GM12892 (cell line): ENCODE data around the gene GPHA2. TPM values are rescaled to one million over a fixed set of nuclear protein-coding genes. Genes with fewer than 3 reads are reported as not detected.
"Not testable (repeated sequence)": the region's sequence is repeated elsewhere in the genome, so short reads cannot be mapped to it uniquely, and the experiment has no call there.

Experiments
- DNase-seq: peaks from one replicate; pipeline ENCODE4 v3.0.0; 2011; ENCODE audit not compliant: insufficient read length
- FAIRE-seq: peaks from 2 replicates; lab custom pipeline; 2011; peaks lifted over from hg19 to GRCh38; lab: Jason Lieb, UNC
- POLR2A ChIP-seq: IDR thresholded peaks from 2 replicates; pipeline ENCODE4 v1.6.1; 2011; ENCODE audit warnings: low read depth, low read length, control low read depth
- POLR2AphosphoS5 ChIP-seq: IDR thresholded peaks from 2 replicates; pipeline ENCODE4 v1.6.1; 2011; ENCODE audit warnings: low read depth, low read length, control low read depth
- TAF1 ChIP-seq: IDR thresholded peaks from 2 replicates; pipeline ENCODE4 v1.6.1; 2011; ENCODE audit warnings: low read depth, mild to moderate bottlenecking, control low read depth, low read length, borderline replicate concordance
- polyA plus RNA-seq: library from polyadenylated mRNA; unstranded; fragments of >200 nt; gene quantifications from one replicate; pipeline ENCODE4 v1.2.1, GENCODE V29; 2012; ENCODE audit warnings: missing spikeins, inconsistent platforms; ENCODE audit not compliant: missing spikeins

The GPHA2 gene, protein sequence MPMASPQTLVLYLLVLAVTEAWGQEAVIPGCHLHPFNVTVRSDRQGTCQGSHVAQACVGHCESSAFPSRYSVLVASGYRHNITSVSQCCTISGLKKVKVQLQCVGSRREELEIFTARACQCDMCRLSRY
- polyA plus RNA-seq, result not detected

DNA sequence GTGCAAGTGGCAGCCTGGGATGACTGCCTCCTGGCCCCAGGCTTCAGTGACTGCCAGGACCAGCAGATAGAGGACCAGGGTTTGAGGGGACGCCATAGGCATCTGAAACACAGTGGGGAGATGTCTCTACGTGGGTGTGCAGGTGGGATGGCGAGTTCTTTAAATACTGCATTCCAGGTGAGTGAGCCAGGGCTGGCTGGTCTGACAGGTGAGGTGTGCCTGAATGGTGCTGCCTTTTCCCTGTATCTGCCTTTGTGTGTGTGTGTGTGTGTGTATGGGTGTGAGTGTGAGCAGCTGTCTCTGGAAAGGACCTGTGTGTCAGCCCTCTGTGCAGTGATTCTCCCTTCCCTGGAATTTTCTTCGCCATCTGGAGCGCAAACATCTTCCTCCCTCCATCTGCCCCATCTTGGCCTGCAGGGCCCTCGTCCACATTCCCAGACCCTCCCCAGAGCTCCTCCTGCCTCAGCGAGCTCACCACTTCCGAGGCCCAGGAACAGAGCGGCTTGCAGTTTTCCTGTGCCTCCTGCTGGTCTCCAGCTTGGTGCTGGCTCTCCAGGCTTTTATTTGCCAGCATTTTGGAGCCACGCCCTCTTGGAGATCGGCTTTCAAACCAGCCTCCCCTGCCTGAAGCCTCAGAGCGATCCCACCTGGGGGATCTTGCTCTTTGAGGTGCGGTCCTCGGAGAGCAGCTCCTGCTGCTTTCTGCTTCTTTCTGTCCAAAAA is at the start of gene GPHA2:
TSS of gene GPHA2 (minus strand) at position 535 of the 723 bp plus-strand sequence. CDS start at position 102, 433 bp downstream.
- no peak for FAIRE-seq

DNA sequence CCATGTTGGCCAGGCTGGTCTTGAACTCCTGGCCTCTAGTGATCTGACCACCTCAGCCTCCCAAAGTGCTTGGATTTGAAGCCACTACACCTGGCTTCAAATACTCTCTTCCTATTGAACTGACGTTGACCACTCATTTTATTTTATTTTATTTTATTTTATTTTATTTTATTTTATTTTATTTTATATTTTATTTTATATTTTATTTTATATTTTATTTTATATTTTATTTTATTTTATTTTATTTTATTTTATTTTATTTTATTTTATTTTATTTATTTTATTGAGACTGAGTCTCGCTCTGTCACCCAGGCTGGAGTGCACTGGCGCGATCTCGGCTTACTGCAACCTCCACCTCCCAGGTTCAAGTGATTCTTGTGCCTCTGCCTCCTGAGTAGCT is 47.6 kb upstream of the GPHA2 start:
- not testable (repeated sequence) for DNase-seq, FAIRE-seq

More for the DNA sequence above, at the start of gene GPHA2:
- TF ChIP-seq TAF1 (no peak), POLR2A (no peak), POLR2AphosphoS5 (no peak)
- DNase-seq, result no peak

DNA sequence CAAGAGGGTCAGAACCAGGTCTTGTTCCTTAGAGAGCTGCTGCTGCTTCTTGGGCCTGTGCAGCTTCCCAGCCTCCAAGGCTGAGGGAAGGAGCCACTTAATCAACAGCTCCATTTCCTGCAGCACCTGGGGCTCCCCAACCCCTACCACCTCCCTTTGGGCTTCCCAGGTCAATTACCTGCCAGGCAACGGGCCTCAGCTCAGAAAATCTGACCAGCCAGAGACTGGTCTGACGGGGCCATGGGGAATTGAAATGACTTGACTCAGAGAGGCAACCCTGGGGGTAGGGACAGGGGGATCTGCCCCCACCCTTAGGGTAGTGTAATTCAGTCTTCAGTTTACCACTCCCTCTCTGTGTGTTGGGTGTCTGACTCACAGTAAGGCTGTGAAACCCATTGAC is 41.0 kb upstream of the GPHA2 start:
- FAIRE-seq (no peak), DNase-seq (no peak)
- no peak for TF ChIP-seq POLR2A
- no peak for TF ChIP-seq POLR2AphosphoS5
- TF ChIP-seq TAF1, result no peak

DNA sequence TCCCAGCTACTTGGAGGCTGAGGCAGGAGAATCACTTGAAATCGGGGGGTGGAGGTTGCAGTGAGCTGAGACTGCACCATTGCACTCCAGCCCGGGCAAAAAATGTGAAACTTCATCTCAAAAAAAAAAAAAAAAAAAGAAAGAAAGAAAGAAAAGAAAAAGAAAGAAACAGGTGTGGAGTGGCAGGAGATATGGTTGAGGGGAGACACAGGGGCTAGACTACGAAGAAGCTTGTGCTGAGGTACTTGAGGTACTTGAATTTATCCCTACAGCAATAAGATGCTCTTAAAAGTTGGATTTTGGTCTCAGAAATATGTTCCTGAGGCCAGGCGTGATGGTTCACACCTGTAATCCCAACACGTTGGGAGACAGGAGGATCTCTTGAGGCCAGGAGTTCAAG is 38.4 kb upstream of the GPHA2 start:
- no peak for TF ChIP-seq POLR2A
- TF ChIP-seq POLR2AphosphoS5, result no peak
- TF ChIP-seq TAF1, result no peak
- DNase-seq, result no peak
- FAIRE-seq, result no peak

DNA sequence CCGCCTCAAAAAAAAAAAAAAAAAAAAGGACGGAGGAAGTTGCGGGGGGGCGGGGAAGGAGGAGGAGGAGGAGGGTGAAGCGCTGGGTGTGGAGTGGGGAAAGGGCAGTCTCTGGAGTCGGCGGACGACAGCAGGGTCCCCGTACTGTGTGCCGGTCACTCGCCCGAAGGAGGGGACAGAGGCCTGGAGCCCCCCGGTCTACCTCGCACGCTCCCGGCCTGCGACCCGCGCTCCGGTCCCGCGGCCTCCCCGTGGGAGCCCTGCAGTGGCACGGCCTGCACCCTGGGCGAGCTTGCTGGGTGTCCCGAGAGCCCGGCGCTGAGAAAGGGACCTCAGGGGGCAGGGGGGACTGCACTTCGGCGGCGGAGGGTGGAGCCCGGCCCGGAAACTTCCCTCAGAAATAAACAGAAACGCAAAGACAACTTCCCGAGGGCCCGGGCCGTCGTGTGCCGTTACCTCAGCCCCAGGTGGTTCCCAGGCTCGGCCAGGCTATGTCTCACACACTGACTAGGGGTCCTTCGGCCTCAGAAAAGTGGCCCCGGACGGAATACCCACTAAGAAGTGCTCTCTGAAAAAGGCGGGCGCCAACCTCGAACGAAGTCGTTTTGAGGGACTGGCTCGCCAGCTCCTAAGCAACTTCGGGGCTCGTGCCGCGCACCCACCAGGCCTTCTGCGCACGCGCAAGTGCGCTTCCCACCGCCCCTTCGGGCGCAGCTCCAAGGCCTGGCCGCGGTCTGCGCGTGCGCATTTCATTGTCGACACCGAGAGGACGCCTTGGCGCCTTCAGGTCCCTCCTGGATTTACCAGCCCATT is 35.9 kb upstream of the GPHA2 start, which contains the start of gene MAJIN:
TSS of gene MAJIN (minus strand) at position 688 of the 813 bp plus-strand sequence. CDS start 12,703 bp downstream, outside the sequence.
- TF ChIP-seq POLR2AphosphoS5, result no peak
- TF ChIP-seq POLR2A, result no peak
- no peak for TF ChIP-seq TAF1
- FAIRE-seq (no peak), DNase-seq (no peak)

DNA sequence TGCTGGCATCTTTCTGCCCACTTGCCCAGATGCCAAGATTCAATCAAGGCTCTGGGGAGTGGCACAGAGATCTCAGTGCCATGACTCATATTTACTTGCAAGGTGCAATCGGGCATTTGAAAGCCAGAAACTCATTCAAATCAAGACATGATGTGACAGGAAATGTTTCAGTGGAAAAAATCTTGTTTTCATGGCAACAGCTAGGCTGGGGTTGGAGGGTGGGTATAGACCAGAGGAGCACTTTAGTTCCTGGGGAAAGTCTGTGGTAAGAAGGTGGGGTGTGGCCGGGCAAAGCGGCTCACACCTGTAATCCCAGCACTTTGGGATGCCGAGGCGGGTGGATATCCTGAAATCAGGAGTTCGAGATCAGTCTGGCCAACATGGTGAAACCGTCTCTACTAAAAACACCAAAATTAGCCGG is 35.0 kb upstream of the GPHA2 start:
- DNase-seq (no peak), FAIRE-seq (no peak)
- TF ChIP-seq POLR2AphosphoS5 (no peak), TAF1 (no peak), POLR2A (no peak)

DNA sequence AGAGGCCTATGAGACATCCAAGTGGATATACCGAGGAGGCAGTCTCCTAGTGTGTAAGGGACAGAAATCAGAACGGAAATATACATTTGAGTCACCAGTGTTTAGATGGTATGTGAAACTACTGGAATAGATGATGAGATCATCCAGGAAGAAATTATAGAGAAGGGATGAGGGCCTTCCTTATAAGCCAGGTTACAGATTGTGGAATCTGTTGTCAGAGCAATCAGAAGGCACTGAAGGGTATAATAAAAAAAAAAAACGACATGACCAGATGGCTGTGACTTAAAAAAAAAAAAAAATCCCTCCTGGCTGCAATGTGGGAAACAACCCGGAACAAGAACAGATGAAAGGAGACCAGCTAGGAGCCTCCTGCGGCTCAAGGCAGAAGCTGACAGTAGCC is 33.5 kb upstream of the GPHA2 start:
- DNase-seq, result no peak
- no peak for FAIRE-seq
- TF ChIP-seq POLR2AphosphoS5, result no peak
- no peak for TF ChIP-seq POLR2A
- no peak for TF ChIP-seq TAF1

DNA sequence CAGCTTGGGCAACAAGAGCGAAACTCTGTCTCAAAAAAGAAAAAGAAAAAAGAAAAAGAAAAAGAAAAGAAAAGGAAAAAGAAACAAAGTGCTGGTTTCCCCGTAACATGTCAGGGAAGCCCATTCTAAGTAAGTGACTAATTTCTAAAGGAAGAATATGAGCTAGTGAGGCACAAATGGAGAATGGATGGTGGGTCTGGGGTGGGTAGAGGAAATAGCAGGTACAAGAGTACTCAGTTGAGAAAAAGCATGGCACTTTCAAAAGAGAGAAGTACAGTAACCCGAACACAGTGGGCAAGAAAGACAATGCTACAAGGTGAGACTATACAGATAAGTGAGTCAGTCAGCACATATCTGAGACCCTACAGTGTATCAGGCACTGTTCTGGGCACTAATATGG is 31.7 kb upstream of the GPHA2 start:
- DNase-seq (no peak), FAIRE-seq (no peak)

DNA sequence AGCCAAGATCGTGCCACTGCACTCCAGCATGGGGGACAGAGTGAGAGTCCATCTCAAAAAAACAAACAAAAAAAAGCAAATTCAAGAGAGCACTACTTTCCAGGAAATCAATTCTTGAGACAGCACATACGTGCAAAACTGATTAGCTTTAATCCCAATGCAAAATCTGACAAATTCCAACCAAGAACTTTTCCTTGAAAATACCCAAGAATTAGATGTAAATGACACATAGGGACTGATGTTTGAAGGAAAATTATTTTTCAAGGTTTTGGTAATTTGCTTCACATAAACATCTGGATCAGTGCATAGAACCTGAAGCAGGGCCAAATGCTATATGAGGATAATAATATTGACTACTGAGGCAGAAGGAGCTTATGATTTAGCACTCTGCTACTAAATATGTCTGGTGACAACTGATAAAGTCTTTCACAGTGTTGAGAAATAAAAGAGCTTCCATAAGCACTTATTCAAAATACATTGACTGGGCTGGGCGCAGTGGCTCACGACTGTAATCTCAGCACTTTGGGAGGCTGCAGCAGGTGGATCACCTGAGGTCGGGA is 27.5 kb upstream of the GPHA2 start:
- DNase-seq (no peak), FAIRE-seq (no peak)
- no peak for TF ChIP-seq POLR2A
- no peak for TF ChIP-seq TAF1
- TF ChIP-seq POLR2AphosphoS5, result no peak

More for the DNA sequence above, 31.7 kb upstream of the GPHA2 start:
- TF ChIP-seq TAF1 (no peak), POLR2A (no peak), POLR2AphosphoS5 (no peak)

DNA sequence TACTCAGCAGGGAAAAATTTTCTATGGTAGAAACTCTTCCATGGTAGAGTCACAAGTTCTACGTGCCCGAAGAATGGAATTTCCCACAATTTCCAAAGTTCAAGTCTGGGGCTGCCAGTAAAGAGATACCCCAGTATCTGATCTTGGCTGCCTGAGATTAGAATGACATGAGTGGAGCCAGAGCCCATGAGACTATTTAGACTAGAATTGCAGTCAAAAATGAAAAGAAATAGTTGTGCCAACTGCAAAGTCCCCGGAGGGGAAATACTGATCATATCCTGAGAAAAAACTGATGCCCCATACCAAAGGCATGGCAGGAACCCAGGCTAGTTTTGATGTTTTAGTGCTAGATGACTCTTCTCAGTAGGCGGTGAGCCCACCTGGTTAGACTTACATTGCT is 25.0 kb upstream of the GPHA2 start:
- DNase-seq (no peak), FAIRE-seq (no peak)
- no peak for TF ChIP-seq TAF1
- TF ChIP-seq POLR2AphosphoS5, result no peak
- TF ChIP-seq POLR2A, result no peak

DNA sequence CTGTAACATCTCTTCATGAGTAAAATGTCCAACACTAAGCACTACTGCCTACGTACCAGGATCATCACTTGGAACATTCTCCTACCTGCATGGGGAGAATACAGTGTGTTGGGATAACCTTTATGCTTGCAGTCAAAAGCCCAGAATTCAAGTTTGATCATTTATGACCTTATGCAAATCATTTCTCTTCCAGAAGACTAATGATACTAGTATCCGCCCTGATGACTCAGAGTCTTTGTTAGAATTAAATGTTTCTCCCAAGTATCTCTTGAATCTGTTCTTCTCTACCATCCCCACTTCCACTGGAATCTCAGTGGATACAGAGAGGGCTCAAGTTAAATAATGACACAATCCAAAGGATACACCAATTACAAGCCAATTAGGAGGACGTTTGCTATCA is 23.8 kb upstream of the GPHA2 start:
- DNase-seq, result no peak
- no peak for FAIRE-seq
- no peak for TF ChIP-seq POLR2AphosphoS5
- no peak for TF ChIP-seq TAF1
- no peak for TF ChIP-seq POLR2A
